Measurements from ENCODE around the gene CLDN7. TPM values are rescaled to one million over a fixed set of nuclear protein-coding genes. Genes with fewer than 3 reads are reported as not detected.

CLDN7 gene
- total RNA-seq, 4 donors from 2014 or later = 2.0 to 5.9 (median 2.4) TPM; not detected in 1

- no peak for DNase-seq (ENCODE audit: low spot score in 2 of 2)
- peak overlapping the region; percentile 93 to 99 (median 98) for H3K27ac ChIP-seq
- H3K9me3 ChIP-seq = no peaks in the 10 kb centered on the region
- H3K27me3 ChIP-seq = no peaks in the 10 kb centered on the region
- WGBS, 2 donors = 0 to 1% methylated on average over 48 to 64 of the region's 104 CpGs
- H3K36me3 ChIP-seq = peaks cover 4 to 35% (median 28%) of the 10 kb centered on the region in 3 donors
- TF ChIP-seq EP300 (IDR thresholded peaks at IDR 0.05) (no peak), POLR2A (IDR thresholded peaks at IDR 0.05) (peak in 1 of 2 donors; percentile 66), CTCF (IDR thresholded peaks at IDR 0.05) (peak in 1 of 5 experiments; percentile 14)
- H3K4me1 ChIP-seq = peaks cover 0 to 47% (median 21%) of the 10 kb centered on the region in 4 donors
- H3K4me3 ChIP-seq = peak overlapping the region; percentile 87 to 96 (median 92)
Measured at GRCh38 chr17:7307686-7308624, 45.7 kb upstream of the CLDN7 start.

- Histone ChIP-seq H3K9me3 (no peaks in the 10 kb centered on the region), H3K27me3 (no peaks in the 10 kb centered on the region), H3K4me3 (peak within 1 kb of the TSS; percentile 87 to 96 (median 92)), H3K36me3 (peaks cover 0 to 26% (median 21%) of the 10 kb centered on the region in 3 donors), H3K4me1 (peaks cover 0 to 40% (median 18%) of the 10 kb centered on the region in 4 donors), H3K27ac (peak within 1 kb of the TSS; percentile 97 to 99 (median 98))
- peak; percentile 98 to 99 for DNase-seq (ENCODE audit: low spot score in 2 of 2)
- TF ChIP-seq POLR2A (IDR thresholded peaks at IDR 0.05) (peak; percentile 78 to 92), CTCF (IDR thresholded peaks at IDR 0.05) (no peak), EP300 (IDR thresholded peaks at IDR 0.05) (peak; percentile 89 to 98)
- WGBS, 2 donors = 0% methylated on average over 54 to 60 of the region's 64 CpGs
Measured at GRCh38 chr17:7306911-7307685, 44.8 kb upstream of the CLDN7 start, which contains the start of gene EIF5A. TSS of gene EIF5A (plus strand) at chr17:7307628. CDS start at chr17:7309636, 2,008 bp downstream.

GRCh38 chr17:7304179-7304578 is 41.9 kb upstream of the CLDN7 start:
- WGBS, 2 donors = 93 to 96% methylated on average over 7 of the region's 7 CpGs
- no peak for DNase-seq (ENCODE audit: low spot score in 2 of 2)
- Histone ChIP-seq H3K27ac (no peak overlapping the region), H3K27me3 (no peaks in the 10 kb centered on the region), H3K9me3 (no peaks in the 10 kb centered on the region), H3K4me3 (no peak overlapping the region), H3K36me3 (no peaks in the 10 kb centered on the region), H3K4me1 (peaks cover 0 to 14% (median 7%) of the 10 kb centered on the region in 4 donors)
- no peak for TF ChIP-seq CTCF (IDR thresholded peaks at IDR 0.05)

GRCh38 chr17:7296189-7296861 is 34.0 kb upstream of the CLDN7 start:
- WGBS, 2 donors = 4 to 5% methylated on average over 44 to 49 of the region's 51 CpGs
- DNase-seq (ENCODE audit: low spot score in 2 of 2) = peak; percentile 62 to 73
- peaks cover 0 to 38% (median 25%) of the 10 kb centered on the region in 4 donors for H3K4me1 ChIP-seq
- no peaks in the 10 kb centered on the region for H3K36me3 ChIP-seq
- TF ChIP-seq EP300 (IDR thresholded peaks at IDR 0.05) (peak; percentile 62 to 68), POLR2A (IDR thresholded peaks at IDR 0.05) (no peak), CTCF (IDR thresholded peaks at IDR 0.05) (peak; percentile 93 to 98 (median 95))
- H3K27me3 ChIP-seq = peaks cover 0 to 44% of the 10 kb centered on the region in 2 donors
- H3K27ac ChIP-seq = peak overlapping the region in 1 of 4 donors; percentile 46
- H3K4me3 ChIP-seq = peak overlapping the region in 1 of 4 donors; percentile 30
- H3K9me3 ChIP-seq = no peaks in the 10 kb centered on the region

All from tibial nerve (tissue), 4 donors.